ENCODE measurements around the gene SLFN14.

GRCh38 chr17:35597604-35598003 lies 37.0 kb upstream of the SLFN14 start:
- no peak for TF ChIP-seq CTCF (conservative IDR thresholded peaks at IDR 0.05 in 1 of 2, IDR thresholded peaks at IDR 0.05 in 1 of 2; ENCODE audit: extremely low read depth in 1 of 2, insufficient read depth in 1 of 2, low read depth in 1 of 2, low read length in 2 of 2)
- TF ChIP-seq EZH2 (IDR thresholded peaks at IDR 0.05; ENCODE audit: borderline replicate concordance, low read length): no peak
